Suprapubic skin (tissue), 3 donors: ENCODE measurements around the gene STK32B.

Experiments
- POLR2A ChIP-seq, 2 donors: fragments of 450-650 bp; IDR thresholded peaks; one replicate each; pipeline ENCODE4 v1.6.1; 2017; ENCODE audit warnings: antibody characterized with exemption in 2 of 2, mild to moderate bottlenecking in 2 of 2, moderate library complexity in 2 of 2
- TF ChIP-seq, protein P1 (sequence below), 2 donors: fragments of 200-600 bp in 1 of 2; fragments of 450-650 bp in 1 of 2; sonication (generic) in 1 of 2; IDR thresholded peaks; one replicate each; pipeline ENCODE4 v1.5.1; 2016 to 2019; ENCODE audit warnings: antibody characterized with exemption in 2 of 2, mild to moderate bottlenecking in 1 of 2, moderate library complexity in 1 of 2

DNA sequence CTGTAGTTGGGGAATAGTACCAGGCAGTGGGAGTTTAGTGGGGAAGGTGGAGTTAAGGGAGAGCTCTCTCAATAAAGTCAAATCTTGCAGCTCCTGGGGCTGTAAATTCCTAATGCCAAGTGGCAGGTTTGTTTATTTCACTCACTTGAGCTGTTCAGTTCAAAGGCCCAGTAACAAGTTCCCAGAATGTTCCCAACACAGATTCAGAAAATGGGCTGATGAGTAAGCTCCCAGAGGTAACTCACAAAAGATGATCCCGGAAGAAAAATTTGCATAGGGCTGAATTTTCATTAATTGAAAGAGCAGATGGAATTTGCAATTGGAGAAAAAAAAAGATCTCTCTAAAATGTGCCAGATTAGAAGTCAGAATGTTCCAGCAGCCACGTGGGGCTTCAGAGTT, 370.9 kb downstream of the STK32B start:
- TF ChIP-seq, protein P1, sequence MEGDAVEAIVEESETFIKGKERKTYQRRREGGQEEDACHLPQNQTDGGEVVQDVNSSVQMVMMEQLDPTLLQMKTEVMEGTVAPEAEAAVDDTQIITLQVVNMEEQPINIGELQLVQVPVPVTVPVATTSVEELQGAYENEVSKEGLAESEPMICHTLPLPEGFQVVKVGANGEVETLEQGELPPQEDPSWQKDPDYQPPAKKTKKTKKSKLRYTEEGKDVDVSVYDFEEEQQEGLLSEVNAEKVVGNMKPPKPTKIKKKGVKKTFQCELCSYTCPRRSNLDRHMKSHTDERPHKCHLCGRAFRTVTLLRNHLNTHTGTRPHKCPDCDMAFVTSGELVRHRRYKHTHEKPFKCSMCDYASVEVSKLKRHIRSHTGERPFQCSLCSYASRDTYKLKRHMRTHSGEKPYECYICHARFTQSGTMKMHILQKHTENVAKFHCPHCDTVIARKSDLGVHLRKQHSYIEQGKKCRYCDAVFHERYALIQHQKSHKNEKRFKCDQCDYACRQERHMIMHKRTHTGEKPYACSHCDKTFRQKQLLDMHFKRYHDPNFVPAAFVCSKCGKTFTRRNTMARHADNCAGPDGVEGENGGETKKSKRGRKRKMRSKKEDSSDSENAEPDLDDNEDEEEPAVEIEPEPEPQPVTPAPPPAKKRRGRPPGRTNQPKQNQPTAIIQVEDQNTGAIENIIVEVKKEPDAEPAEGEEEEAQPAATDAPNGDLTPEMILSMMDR (IDR thresholded peaks at IDR 0.05): no peak
- TF ChIP-seq POLR2A (IDR thresholded peaks at IDR 0.05): no peak
